GM08714 (cell line): Measurements from ENCODE around the gene C10orf105.
A peak's percentile ranks its signal among the peaks of the same experiment; 100 is the strongest.

Experiments used
- H3K4me3 ChIP-seq: fragments of 200-500 bp; sonication (Bioruptor generic); 2 replicates; pipeline ENCODE4 v1.5.1; 2014; ENCODE audit warnings: mild to moderate bottlenecking, low read length, inconsistent platforms
- ZNF274 ChIP-seq: IDR thresholded peaks from 2 replicates; pipeline ENCODE4 v1.6.1; 2012; ENCODE audit warnings: mild to moderate bottlenecking, low read depth, low read length

The C10orf105 gene

GRCh38 chr10:71736570-71736952 lies 17.0 kb upstream of the C10orf105 start:
- no peak overlapping the region for H3K4me3 ChIP-seq
- TF ChIP-seq ZNF274, result no peak

DNA sequence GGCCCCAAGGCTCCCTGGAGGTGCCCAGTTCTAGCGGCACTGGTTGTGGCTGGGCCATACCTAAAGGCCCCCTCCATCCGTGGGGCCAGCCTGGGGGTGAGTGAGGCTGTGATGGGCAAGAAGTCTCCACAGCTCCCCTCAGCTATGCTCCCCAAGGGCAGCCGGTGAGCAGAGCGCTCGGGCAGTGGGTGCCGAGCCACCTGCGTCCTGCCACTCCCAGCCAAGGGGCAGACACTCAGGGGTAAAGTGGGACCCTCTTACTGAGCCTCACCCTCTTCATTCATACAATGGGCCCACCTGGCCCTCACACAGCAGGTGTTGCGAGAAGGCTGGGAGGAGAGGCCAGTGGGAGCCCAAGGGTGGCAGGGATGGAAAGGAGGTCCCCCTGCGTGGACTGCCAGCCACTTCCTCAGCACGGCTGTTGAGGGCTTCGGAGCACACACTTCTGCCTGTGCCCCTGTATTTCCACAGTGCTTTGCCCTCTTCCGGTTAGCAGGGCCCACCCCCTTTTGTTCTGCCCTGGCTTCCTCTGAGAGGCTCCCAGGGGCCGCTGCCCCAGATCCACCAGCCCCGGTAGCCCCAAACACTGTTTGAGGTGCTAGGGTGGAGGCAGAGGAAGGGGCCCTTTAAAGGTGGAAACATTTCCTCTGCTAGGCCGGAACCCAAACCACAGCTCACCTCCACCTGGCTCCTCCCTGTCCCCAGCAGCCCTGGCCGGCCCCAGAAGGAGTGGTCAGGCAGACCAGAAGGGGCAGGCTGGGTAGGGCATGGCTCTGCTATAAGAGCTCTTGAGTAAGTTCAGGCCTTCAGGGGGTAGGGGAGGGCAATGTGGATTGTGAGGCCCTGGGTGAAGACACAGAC lies 16.4 kb upstream of the C10orf105 start:
- no peak overlapping the region for H3K4me3 ChIP-seq
- TF ChIP-seq ZNF274, result no peak

- no peak for TF ChIP-seq ZNF274
- H3K4me3 ChIP-seq, result no peak overlapping the region
Observed at GRCh38 chr10:71734797-71735196, 15.2 kb upstream of the C10orf105 start.

- H3K4me3 ChIP-seq, result no peak overlapping the region
- TF ChIP-seq ZNF274, result no peak
Observed at GRCh38 chr10:71731791-71732190, 12.2 kb upstream of the C10orf105 start.

GRCh38 chr10:71729161-71729636 lies 9.6 kb upstream of the C10orf105 start:
- H3K4me3 ChIP-seq, result no peak overlapping the region
- no peak for TF ChIP-seq ZNF274

- H3K4me3 ChIP-seq, result peak overlapping the region; percentile 11; the same call in 1 of the 2 replicates
- TF ChIP-seq ZNF274, result no peak
Observed at GRCh38 chr10:71727738-71728737, 8.5 kb upstream of the C10orf105 start.

DNA sequence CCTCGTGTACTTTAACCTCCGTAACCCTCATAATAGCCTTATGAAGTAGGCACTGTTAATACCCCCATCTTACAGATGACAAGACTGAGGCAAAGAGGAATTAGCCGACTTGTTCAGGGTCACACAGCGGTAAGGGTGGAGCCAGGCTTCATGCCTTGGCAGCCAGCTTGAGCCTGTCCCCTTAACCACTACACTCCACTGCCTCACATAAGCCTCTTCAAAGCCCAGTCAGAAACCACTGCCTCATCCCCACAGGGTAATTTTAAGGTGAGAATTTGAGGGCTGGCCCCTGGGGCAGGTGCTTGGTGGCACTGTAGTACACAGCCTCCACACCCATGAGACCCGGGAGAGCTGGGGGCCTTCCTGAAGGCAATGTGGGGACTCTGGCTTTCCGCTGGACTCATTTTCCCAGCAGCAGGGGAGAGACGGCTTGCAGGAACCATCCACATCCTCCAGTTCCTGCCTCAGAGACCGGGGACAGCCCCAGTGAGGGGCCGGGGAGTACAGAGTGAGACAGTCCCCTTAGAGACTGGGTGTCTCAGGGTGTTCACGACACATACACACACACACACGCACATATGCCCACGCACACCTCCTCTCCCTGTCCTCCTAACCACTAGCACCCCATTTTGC lies 7.6 kb upstream of the C10orf105 start:
- TF ChIP-seq ZNF274, result no peak
- H3K4me3 ChIP-seq, result peak overlapping the region; percentile 11; the same call in 1 of the 2 replicates

- no peak overlapping the region for H3K4me3 ChIP-seq
- TF ChIP-seq ZNF274, result no peak
Observed at GRCh38 chr10:71726580-71727104, 7.1 kb upstream of the C10orf105 start.

GRCh38 chr10:71725998-71726579 lies 6.5 kb upstream of the C10orf105 start:
- TF ChIP-seq ZNF274, result no peak
- no peak overlapping the region for H3K4me3 ChIP-seq

DNA sequence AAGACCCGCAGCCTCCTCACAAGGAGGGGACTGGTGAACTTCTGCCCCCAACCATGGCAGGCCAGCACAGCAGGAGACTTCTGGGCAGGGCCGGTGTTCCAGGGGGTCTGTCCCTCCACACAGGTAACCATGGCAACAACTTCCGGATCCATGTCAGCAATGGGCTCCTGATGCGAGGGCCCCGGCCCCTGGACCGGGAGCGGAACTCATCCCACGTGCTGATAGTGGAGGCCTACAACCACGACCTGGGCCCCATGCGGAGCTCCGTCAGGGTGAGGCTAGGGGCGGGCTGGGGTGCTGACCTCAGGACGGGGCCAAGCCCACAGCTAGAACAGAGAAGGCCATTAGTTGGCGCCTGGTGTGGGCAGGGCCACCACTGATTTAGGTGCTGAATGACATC lies 5.7 kb upstream of the C10orf105 start:
- TF ChIP-seq ZNF274, result no peak
- H3K4me3 ChIP-seq, result no peak overlapping the region

DNA sequence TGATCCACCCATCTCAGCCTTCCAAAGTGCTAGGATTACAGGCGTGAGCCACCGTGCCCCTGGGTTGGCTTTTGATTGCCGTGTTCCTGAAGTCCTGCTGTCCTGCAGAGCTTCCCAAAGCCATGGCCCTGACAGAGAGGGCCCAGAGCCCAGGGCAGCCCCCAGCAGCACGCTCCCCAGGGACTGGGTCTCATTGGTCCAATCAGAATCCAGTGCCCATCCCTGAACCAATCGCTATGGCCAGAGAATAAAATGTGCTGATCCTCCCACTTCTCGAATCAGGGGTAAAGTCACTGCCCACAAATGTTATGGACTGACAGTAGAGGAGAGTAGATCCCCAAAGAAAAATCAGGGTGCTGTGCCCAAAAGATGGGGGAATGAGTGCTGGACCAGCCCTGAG lies 5.0 kb upstream of the C10orf105 start:
- TF ChIP-seq ZNF274, result no peak
- H3K4me3 ChIP-seq, result no peak overlapping the region

GRCh38 chr10:71723311-71723710 lies 3.7 kb upstream of the C10orf105 start:
- TF ChIP-seq ZNF274, result no peak
- H3K4me3 ChIP-seq, result no peak overlapping the region

DNA sequence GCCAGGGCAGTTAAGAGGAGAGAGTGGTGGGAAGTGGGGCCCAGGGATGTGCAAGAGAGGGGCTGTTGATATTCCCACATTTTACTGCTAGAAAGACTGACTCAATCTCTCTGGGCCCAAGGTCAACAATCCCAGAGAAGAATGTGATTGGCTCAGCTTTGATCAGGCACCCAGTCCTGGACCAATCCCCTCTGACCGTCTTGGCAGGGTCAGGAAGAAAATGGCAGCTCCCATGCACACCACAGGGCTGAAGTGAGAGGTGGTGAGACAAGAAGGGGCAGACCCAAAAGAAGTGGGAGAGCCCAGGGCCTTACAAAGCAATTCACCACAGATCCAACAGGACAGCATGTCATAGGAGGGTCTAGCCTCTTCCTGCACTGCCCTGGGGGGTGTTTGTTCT lies 3.3 kb upstream of the C10orf105 start:
- no peak overlapping the region for H3K4me3 ChIP-seq
- TF ChIP-seq ZNF274, result no peak
